GM18873 (cell line): Measurements from ENCODE around the gene MYO16.

Experiments used
- ATAC-seq: cut with Tn5 transposase; IDR thresholded peaks from one replicate; pipeline ENCODE4 v1.9.1; 2021; ENCODE audit warnings: mild to moderate bottlenecking, moderate library complexity, moderate number of reproducible peaks; ENCODE audit not compliant: unreplicated experiment, low FRiP score

MYO16 gene

GRCh38 chr13:108923386-108924047, 294.1 kb downstream of the MYO16 start:
- ATAC-seq: no peak

- ATAC-seq: no peak
Observed at GRCh38 chr13:108924134-108924533, 294.7 kb downstream of the MYO16 start.

GRCh38 chr13:108924541-108924940, 295.1 kb downstream of the MYO16 start:
- no peak for ATAC-seq

- no peak for ATAC-seq
Observed at GRCh38 chr13:108925070-108925469, 295.7 kb downstream of the MYO16 start.

GRCh38 chr13:108926862-108927261, 297.5 kb downstream of the MYO16 start:
- ATAC-seq: no peak

- no peak for ATAC-seq
Observed at GRCh38 chr13:108927615-108928014, 298.2 kb downstream of the MYO16 start.

- no peak for ATAC-seq
Observed at GRCh38 chr13:108929532-108930206, 300.3 kb downstream of the MYO16 start.

- ATAC-seq: no peak
Observed at GRCh38 chr13:108932196-108932595, 302.8 kb downstream of the MYO16 start.

- no peak for ATAC-seq
Observed at GRCh38 chr13:108933061-108933460, 303.6 kb downstream of the MYO16 start.

- ATAC-seq: no peak
Observed at GRCh38 chr13:108938155-108938554, 308.7 kb downstream of the MYO16 start.

GRCh38 chr13:108940121-108940520, 310.7 kb downstream of the MYO16 start:
- ATAC-seq: no peak

- ATAC-seq: no peak
Observed at GRCh38 chr13:108943842-108944241, 314.4 kb downstream of the MYO16 start.

GRCh38 chr13:108944760-108945159, 315.3 kb downstream of the MYO16 start:
- no peak for ATAC-seq

GRCh38 chr13:108947551-108948030, 318.2 kb downstream of the MYO16 start:
- no peak for ATAC-seq

- no peak for ATAC-seq
Observed at GRCh38 chr13:108948251-108948671, 318.9 kb downstream of the MYO16 start.

- ATAC-seq: no peak
Observed at GRCh38 chr13:108950333-108951010, 321.1 kb downstream of the MYO16 start.

- ATAC-seq: no peak
Observed at GRCh38 chr13:108955741-108956140, 326.3 kb downstream of the MYO16 start.

GRCh38 chr13:108957369-108958012, 328.1 kb downstream of the MYO16 start:
- ATAC-seq: no peak

- ATAC-seq: no peak
Observed at GRCh38 chr13:108958013-108958376, 328.6 kb downstream of the MYO16 start.

GRCh38 chr13:108959234-108959633, 329.8 kb downstream of the MYO16 start:
- ATAC-seq: no peak

- no peak for ATAC-seq
Observed at GRCh38 chr13:108960006-108960405, 330.6 kb downstream of the MYO16 start.
